SK-N-SH treated with all-trans-retinoic acid at 6 μM for 48 hours (cell line): ENCODE measurements around the gene RALA.

Source experiments
- ARNTL ChIP-seq: fragments of 450-650 bp; formaldehyde crosslinking; IDR thresholded peaks from 2 replicates; pipeline ENCODE4 v1.5.0; 2020; ENCODE audit warnings: low read depth, mild to moderate bottlenecking, moderate library complexity, borderline replicate concordance
- GLIS3 ChIP-seq: fragments of 250-450 bp; sonication (Bioruptor Pico); IDR thresholded peaks from 2 replicates; pipeline ENCODE4 v1.5.0; 2020; ENCODE audit warnings: mild to moderate bottlenecking, moderate library complexity
- ISL1 ChIP-seq: fragments of 250-450 bp; sonication (Bioruptor Pico); IDR thresholded peaks from 2 replicates; pipeline ENCODE4 v2.1.2; 2022; ENCODE audit warnings: mild to moderate bottlenecking, moderate library complexity
- OSR1 ChIP-seq: fragments of 250-450 bp; sonication (Bioruptor Pico); IDR thresholded peaks from 2 replicates; pipeline ENCODE4 v1.8.0; 2022; ENCODE audit warnings: moderate library complexity, mild to moderate bottlenecking, inconsistent platforms
- POU6F1 ChIP-seq: fragments of 250-450 bp; sonication (Bioruptor Pico); IDR thresholded peaks from 2 replicates; pipeline ENCODE4 v1.8.0; 2021; ENCODE audit warnings: low read depth, mild to moderate bottlenecking, moderate library complexity, borderline replicate concordance
- PPARA ChIP-seq: fragments of 250-450 bp; sonication (Bioruptor Pico); IDR thresholded peaks from 2 replicates; pipeline ENCODE4 v1.5.0; 2020; ENCODE audit warnings: mild to moderate bottlenecking, borderline replicate concordance
- RARB ChIP-seq: fragments of 250-450 bp; sonication (Bioruptor Pico); IDR thresholded peaks from 2 replicates; pipeline ENCODE4 v1.8.0; 2021; ENCODE audit warnings: mild to moderate bottlenecking, moderate library complexity
- SNAI2 ChIP-seq: fragments of 250-450 bp; sonication (Bioruptor Pico); IDR thresholded peaks from 2 replicates; pipeline ENCODE4 v1.5.0; 2020; ENCODE audit warnings: mild to moderate bottlenecking, moderate library complexity
- ZC3H10 ChIP-seq: fragments of 250-450 bp; sonication (Bioruptor Pico); IDR thresholded peaks from 2 replicates; pipeline ENCODE4 v1.5.1; 2021; ENCODE audit warnings: mild to moderate bottlenecking, moderate library complexity
- ZFP3 ChIP-seq: fragments of 250-450 bp; sonication (Bioruptor Pico); IDR thresholded peaks from 2 replicates; pipeline ENCODE4 v1.5.0; 2020; ENCODE audit warnings: mild to moderate bottlenecking, moderate library complexity
- ZNF565 ChIP-seq: fragments of 450-650 bp; formaldehyde crosslinking; conservative IDR thresholded peaks from 2 replicates; pipeline ENCODE4 v1.5.0; 2020; ENCODE audit warnings: low read depth, mild to moderate bottlenecking, moderate library complexity
- TF ChIP-seq, protein P1 (sequence below): fragments of 250-450 bp; sonication (Bioruptor Pico); IDR thresholded peaks from 2 replicates; pipeline ENCODE4 v1.8.0; 2020; ENCODE audit warnings: mild to moderate bottlenecking, moderate library complexity, borderline replicate concordance
- TF ChIP-seq, protein P2 (sequence below): fragments of 250-450 bp; sonication (Bioruptor Pico); IDR thresholded peaks from 2 replicates; pipeline ENCODE4 v1.5.1; 2020; ENCODE audit warnings: low read depth, mild to moderate bottlenecking, moderate library complexity

DNA sequence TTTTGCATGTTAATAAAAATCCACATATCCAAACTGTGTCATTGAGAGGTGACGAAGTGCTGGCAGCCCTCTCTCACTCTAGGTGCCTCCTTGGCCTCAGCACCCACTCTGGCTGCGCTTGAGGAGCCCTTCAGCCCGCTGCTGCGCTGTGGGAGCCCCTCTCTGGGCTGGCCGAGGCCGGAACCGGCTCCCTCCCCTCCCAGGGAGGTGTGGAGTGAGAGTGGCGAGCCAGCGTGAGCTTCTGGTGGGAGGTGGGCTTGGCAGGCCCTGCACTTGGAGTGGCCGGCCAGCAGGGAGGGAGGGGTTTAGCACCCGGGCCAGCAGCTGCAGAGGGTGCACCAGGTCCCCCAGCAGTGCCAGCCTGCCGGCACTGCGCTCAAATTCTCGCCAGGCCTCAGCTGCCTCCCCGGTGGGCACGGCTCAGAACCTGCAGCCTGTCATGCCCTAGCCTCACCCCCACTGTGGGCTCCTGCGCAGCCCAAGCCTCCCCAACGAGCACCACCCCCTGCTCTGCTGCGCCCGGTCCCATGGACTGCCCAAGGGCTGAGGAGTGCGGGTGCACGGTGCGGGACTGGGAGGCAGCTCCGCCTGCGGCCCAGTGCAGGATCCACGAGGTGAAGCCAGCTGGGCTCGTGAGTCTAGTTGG is 46.0 kb upstream of the RALA start:
- TF ChIP-seq POU6F1 (CRISPR knock-in tag) (no peak), ISL1 (CRISPR knock-in tag) (no peak), ZFP3 (CRISPR knock-in tag) (no peak), PPARA (CRISPR knock-in tag) (no peak), GLIS3 (CRISPR knock-in tag) (no peak), SNAI2 (no peak), OSR1 (CRISPR knock-in tag) (no peak), RARB (CRISPR knock-in tag) (no peak), ARNTL (CRISPR knock-in tag) (no peak), ZNF565 (CRISPR knock-in tag) (no peak), ZC3H10 (no peak)
- TF ChIP-seq, protein P1, sequence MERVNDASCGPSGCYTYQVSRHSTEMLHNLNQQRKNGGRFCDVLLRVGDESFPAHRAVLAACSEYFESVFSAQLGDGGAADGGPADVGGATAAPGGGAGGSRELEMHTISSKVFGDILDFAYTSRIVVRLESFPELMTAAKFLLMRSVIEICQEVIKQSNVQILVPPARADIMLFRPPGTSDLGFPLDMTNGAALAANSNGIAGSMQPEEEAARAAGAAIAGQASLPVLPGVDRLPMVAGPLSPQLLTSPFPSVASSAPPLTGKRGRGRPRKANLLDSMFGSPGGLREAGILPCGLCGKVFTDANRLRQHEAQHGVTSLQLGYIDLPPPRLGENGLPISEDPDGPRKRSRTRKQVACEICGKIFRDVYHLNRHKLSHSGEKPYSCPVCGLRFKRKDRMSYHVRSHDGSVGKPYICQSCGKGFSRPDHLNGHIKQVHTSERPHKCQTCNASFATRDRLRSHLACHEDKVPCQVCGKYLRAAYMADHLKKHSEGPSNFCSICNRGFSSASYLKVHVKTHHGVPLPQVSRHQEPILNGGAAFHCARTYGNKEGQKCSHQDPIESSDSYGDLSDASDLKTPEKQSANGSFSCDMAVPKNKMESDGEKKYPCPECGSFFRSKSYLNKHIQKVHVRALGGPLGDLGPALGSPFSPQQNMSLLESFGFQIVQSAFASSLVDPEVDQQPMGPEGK (CRISPR knock-in tag): no peak
- TF ChIP-seq, protein P2, sequence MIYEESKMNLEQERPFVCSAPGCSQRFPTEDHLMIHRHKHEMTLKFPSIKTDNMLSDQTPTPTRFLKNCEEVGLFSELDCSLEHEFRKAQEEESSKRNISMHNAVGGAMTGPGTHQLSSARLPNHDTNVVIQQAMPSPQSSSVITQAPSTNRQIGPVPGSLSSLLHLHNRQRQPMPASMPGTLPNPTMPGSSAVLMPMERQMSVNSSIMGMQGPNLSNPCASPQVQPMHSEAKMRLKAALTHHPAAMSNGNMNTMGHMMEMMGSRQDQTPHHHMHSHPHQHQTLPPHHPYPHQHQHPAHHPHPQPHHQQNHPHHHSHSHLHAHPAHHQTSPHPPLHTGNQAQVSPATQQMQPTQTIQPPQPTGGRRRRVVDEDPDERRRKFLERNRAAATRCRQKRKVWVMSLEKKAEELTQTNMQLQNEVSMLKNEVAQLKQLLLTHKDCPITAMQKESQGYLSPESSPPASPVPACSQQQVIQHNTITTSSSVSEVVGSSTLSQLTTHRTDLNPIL (CRISPR knock-in tag): no peak
